Measurements from ENCODE around the gene DCN.

DCN gene

GRCh38 chr12:91185421-91185820 lies 2.8 kb upstream of the DCN start:
- FAIRE-seq: no peak

- FAIRE-seq: no peak
Observed at GRCh38 chr12:91183551-91183950, 934 bp upstream of the DCN start.

GRCh38 chr12:91180582-91181395 lies 1.8 kb downstream of the DCN start:
- FAIRE-seq: no peak

- FAIRE-seq: no peak
Observed at GRCh38 chr12:91179966-91180561, 2.6 kb downstream of the DCN start.

GRCh38 chr12:91179315-91179714 lies 3.3 kb downstream of the DCN start:
- FAIRE-seq: no peak

- FAIRE-seq: no peak
Observed at GRCh38 chr12:91178781-91179180, 3.8 kb downstream of the DCN start.

- FAIRE-seq: no peak
Observed at GRCh38 chr12:91178139-91178561, 4.5 kb downstream of the DCN start.

GRCh38 chr12:91177381-91177780 lies 5.2 kb downstream of the DCN start:
- no peak for FAIRE-seq

- FAIRE-seq: no peak
Observed at GRCh38 chr12:91176915-91177314, 5.7 kb downstream of the DCN start.

- FAIRE-seq: no peak
Observed at GRCh38 chr12:91176358-91176757, 6.3 kb downstream of the DCN start.

GRCh38 chr12:91173124-91173523 lies 9.5 kb downstream of the DCN start:
- no peak for FAIRE-seq

GRCh38 chr12:91172096-91172495 lies 10.5 kb downstream of the DCN start:
- FAIRE-seq: peak; percentile 28

GRCh38 chr12:91171476-91171875 lies 11.1 kb downstream of the DCN start:
- FAIRE-seq: no peak

- no peak for FAIRE-seq
Observed at GRCh38 chr12:91163116-91163515, 19.5 kb downstream of the DCN start.

- no peak for FAIRE-seq
Observed at GRCh38 chr12:91161009-91161408, 21.6 kb downstream of the DCN start.

GRCh38 chr12:91155990-91156389 lies 26.6 kb downstream of the DCN start:
- no peak for FAIRE-seq

- no peak for FAIRE-seq
Observed at GRCh38 chr12:91154131-91154530, 28.5 kb downstream of the DCN start.

- no peak for FAIRE-seq
Observed at GRCh38 chr12:91144053-91144452, 38.6 kb downstream of the DCN start.

GRCh38 chr12:91143206-91143605 lies 39.4 kb downstream of the DCN start:
- FAIRE-seq: no peak

- FAIRE-seq: no peak
Observed at GRCh38 chr12:91142221-91142631, 40.4 kb downstream of the DCN start.

GRCh38 chr12:91140026-91140931 lies 42.3 kb downstream of the DCN start:
- no peak for FAIRE-seq

GRCh38 chr12:91139286-91139685 lies 43.3 kb downstream of the DCN start:
- no peak for FAIRE-seq

- no peak for FAIRE-seq
Observed at GRCh38 chr12:91138337-91138920, 44.2 kb downstream of the DCN start.

Data from colon (tissue), 2 donors.